Measurements from ENCODE around the gene SNAPIN. TPM values are rescaled to one million over a fixed set of nuclear protein-coding genes. Genes with fewer than 3 reads are reported as not detected.

SNAPIN gene
- total and polyA plus RNA-seq, 9 of the 15 experiments (the other 6 are each of a cell fraction or from before 2014, with no cell fraction given): 11.2 to 43.9 (median 32.3) TPM

DNA sequence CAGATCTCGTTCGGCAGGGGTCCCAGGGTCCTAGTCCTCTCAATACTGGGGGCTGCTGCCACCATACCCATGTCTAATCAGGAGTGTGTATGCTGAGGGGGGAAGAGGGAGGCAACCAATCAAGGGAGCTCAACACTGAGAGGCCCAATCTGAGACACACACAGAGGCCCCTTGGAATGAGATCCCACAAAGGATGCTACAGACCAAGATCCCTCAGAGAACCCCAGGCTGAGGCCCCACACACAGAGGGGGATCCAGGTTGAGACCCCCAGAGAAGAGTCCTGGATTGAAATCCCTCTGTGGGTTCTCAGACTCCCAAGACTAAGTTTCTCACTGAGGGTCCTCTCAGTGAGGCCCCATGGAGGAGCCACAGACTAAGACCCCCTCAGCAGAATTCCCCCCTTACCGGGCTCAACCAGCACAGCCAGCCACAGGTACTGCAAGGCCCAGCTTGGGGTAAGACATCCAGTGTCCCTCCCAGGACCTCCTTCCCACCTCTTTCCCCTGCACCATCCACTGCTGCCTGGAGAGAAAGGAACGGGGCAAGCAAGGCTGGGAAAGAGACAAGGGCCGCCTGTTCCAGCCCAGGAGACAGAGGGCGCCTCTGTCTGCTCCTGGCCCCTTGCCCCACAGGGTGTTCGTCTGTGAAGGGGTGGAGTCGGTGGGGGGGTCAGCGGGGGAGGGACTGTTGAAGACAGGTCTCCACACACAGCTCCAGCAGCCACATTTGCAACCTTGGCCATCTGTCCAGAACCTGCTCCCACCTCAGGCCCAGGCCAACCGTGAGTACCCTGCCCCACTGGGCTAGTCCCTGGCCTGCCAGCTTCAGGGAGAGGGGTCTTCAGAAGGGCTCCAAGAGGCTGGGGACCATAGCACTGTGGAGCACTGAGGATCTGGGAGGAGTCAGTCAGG is 30.5 kb upstream of the SNAPIN start, which contains the start of gene S100A1 (continued):
- peak; percentile 58; the same call in 1 of the 2 replicates for TF ChIP-seq NFIC (IDR thresholded peaks at IDR 0.05)
- TF ChIP-seq, protein P1, sequence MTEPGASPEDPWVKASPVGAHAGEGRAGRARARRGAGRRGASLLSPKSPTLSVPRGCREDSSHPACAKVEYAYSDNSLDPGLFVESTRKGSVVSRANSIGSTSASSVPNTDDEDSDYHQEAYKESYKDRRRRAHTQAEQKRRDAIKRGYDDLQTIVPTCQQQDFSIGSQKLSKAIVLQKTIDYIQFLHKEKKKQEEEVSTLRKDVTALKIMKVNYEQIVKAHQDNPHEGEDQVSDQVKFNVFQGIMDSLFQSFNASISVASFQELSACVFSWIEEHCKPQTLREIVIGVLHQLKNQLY (CRISPR knock-in tag; conservative IDR thresholded peaks at IDR 0.05): no peak
- TF ChIP-seq ZNF140 (CRISPR knock-in tag; IDR thresholded peaks at IDR 0.05): no peak
- TF ChIP-seq, protein P2, sequence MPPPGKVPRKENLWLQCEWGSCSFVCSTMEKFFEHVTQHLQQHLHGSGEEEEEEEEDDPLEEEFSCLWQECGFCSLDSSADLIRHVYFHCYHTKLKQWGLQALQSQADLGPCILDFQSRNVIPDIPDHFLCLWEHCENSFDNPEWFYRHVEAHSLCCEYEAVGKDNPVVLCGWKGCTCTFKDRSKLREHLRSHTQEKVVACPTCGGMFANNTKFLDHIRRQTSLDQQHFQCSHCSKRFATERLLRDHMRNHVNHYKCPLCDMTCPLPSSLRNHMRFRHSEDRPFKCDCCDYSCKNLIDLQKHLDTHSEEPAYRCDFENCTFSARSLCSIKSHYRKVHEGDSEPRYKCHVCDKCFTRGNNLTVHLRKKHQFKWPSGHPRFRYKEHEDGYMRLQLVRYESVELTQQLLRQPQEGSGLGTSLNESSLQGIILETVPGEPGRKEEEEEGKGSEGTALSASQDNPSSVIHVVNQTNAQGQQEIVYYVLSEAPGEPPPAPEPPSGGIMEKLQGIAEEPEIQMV (tag; conservative IDR thresholded peaks at IDR 0.05; ENCODE audit: low read depth): no peak
- no peak for TF ChIP-seq YY1 (IDR thresholded peaks at IDR 0.05; ENCODE audit: borderline replicate concordance in 1 of 3, control insufficient read depth in 1 of 3, extremely low read depth in 1 of 3, insufficient read depth in 3 of 3, insufficient read length in 1 of 3, insufficient replicate concordance in 2 of 3, low read depth in 1 of 3, low read length in 2 of 3)
- no peak for TF ChIP-seq ATF7 (IDR thresholded peaks at IDR 0.05)
- TF ChIP-seq CREM (IDR thresholded peaks at IDR 0.05; ENCODE audit: low read depth): peak; percentile 27; the same call in 1 of the 2 replicates
- TF ChIP-seq ARNT (IDR thresholded peaks at IDR 0.05): no peak
- no peak for TF ChIP-seq PCBP2 (IDR thresholded peaks at IDR 0.05; ENCODE audit: low read depth, low read length, poor library complexity, severe bottlenecking)
- no peak for TF ChIP-seq NCOA1 (IDR thresholded peaks at IDR 0.05; ENCODE audit: low read depth)
- 0 out of 2 replicates have a peak, but pooled peaks have one; percentile 35 for TF ChIP-seq GATAD2A (IDR thresholded peaks at IDR 0.05)
- TF ChIP-seq ZBTB7A (IDR thresholded peaks at IDR 0.05; ENCODE audit: borderline replicate concordance, control insufficient read depth, low read depth, low read length): peak; percentile 97
- TF ChIP-seq, protein P3, sequence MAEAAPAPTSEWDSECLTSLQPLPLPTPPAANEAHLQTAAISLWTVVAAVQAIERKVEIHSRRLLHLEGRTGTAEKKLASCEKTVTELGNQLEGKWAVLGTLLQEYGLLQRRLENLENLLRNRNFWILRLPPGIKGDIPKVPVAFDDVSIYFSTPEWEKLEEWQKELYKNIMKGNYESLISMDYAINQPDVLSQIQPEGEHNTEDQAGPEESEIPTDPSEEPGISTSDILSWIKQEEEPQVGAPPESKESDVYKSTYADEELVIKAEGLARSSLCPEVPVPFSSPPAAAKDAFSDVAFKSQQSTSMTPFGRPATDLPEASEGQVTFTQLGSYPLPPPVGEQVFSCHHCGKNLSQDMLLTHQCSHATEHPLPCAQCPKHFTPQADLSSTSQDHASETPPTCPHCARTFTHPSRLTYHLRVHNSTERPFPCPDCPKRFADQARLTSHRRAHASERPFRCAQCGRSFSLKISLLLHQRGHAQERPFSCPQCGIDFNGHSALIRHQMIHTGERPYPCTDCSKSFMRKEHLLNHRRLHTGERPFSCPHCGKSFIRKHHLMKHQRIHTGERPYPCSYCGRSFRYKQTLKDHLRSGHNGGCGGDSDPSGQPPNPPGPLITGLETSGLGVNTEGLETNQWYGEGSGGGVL (CRISPR knock-in tag; IDR thresholded peaks at IDR 0.05): no peak
- TF ChIP-seq, protein P4, sequence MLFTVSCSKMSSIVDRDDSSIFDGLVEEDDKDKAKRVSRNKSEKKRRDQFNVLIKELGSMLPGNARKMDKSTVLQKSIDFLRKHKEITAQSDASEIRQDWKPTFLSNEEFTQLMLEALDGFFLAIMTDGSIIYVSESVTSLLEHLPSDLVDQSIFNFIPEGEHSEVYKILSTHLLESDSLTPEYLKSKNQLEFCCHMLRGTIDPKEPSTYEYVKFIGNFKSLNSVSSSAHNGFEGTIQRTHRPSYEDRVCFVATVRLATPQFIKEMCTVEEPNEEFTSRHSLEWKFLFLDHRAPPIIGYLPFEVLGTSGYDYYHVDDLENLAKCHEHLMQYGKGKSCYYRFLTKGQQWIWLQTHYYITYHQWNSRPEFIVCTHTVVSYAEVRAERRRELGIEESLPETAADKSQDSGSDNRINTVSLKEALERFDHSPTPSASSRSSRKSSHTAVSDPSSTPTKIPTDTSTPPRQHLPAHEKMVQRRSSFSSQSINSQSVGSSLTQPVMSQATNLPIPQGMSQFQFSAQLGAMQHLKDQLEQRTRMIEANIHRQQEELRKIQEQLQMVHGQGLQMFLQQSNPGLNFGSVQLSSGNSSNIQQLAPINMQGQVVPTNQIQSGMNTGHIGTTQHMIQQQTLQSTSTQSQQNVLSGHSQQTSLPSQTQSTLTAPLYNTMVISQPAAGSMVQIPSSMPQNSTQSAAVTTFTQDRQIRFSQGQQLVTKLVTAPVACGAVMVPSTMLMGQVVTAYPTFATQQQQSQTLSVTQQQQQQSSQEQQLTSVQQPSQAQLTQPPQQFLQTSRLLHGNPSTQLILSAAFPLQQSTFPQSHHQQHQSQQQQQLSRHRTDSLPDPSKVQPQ (CRISPR knock-in tag; IDR thresholded peaks at IDR 0.05; ENCODE audit: borderline replicate concordance): no peak
- TF ChIP-seq ETS2 (tag; IDR thresholded peaks at IDR 0.05; ENCODE audit: borderline replicate concordance, poor library complexity, severe bottlenecking): no peak
- TF ChIP-seq, protein P5, sequence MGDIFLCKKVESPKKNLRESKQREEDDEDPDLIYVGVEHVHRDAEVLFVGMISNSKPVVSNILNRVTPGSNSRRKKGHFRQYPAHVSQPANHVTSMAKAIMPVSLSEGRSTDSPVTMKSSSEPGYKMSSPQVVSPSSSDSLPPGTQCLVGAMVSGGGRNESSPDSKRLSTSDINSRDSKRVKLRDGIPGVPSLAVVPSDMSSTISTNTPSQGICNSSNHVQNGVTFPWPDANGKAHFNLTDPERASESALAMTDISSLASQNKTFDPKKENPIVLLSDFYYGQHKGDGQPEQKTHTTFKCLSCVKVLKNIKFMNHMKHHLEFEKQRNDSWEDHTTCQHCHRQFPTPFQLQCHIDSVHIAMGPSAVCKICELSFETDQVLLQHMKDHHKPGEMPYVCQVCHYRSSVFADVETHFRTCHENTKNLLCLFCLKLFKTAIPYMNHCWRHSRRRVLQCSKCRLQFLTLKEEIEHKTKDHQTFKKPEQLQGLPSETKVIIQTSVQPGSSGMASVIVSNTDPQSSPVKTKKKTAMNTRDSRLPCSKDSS (IDR thresholded peaks at IDR 0.05; ENCODE audit: low read depth, partially characterized antibody): no peak
- TF ChIP-seq SPI1 (IDR thresholded peaks at IDR 0.05; ENCODE audit: borderline replicate concordance, low read depth, low read length): no peak

Measured in K562 (cell line).